ENCODE data around the gene CSK.
A peak's percentile ranks its signal among the peaks of the same experiment; 100 is the strongest.

CSK gene

DNA sequence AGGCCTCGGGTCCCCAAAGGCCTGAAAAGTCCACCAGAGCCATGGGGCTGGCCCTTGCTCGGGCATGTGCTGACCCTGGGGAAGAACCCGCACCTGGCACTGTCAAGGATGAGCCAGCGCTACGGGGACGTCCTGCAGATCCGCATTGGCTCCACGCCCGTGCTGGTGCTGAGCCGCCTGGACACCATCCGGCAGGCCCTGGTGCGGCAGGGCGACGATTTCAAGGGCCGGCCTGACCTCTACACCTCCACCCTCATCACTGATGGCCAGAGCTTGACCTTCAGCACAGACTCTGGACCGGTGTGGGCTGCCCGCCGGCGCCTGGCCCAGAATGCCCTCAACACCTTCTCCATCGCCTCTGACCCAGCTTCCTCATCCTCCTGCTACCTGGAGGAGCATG, 32.0 kb upstream of the CSK start:
- TF ChIP-seq TCF12 (IDR thresholded peaks at IDR 0.05; ENCODE audit: low read depth) (no peak), CREB1 (IDR thresholded peaks at IDR 0.05; ENCODE audit: low read depth) (no peak), EGR1 (IDR thresholded peaks at IDR 0.05) (no peak), EP300 (IDR thresholded peaks at IDR 0.05; ENCODE audit: borderline replicate concordance) (no peak), REST (IDR thresholded peaks at IDR 0.05; ENCODE audit: low read depth) (no peak), ZBTB7A (IDR thresholded peaks at IDR 0.05; ENCODE audit: low read depth) (no peak), TEAD4 (IDR thresholded peaks at IDR 0.05) (no peak), USF1 (IDR thresholded peaks at IDR 0.05) (no peak), NFIC (IDR thresholded peaks at IDR 0.05) (no peak), RAD21 (IDR thresholded peaks at IDR 0.05; ENCODE audit: low read depth) (no peak)

DNA sequence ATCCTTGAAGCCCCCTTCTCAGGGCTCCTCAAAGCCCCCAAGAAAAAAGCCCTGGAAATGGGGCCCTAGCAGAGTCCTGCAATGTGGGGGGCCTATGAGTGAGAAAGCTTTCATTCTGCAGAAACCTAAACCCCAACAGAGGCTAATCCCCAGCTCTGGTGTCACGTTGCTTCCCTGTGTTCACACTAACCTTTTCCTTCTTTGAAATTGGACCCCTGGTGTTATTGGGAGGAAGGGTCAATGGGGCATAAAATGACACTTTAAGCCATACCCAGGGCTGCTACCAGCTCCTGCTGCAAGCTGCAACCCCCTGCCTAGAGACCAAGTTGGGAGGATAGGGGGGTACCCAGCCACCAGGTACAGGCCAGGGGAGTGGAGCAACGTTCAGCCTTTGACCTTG, 31.1 kb upstream of the CSK start:
- TF ChIP-seq FOXM1 (IDR thresholded peaks at IDR 0.05; ENCODE audit: borderline replicate concordance, low read depth) = no peak
- 0 out of 2 replicates have a peak, but pooled peaks have one; percentile 26 for TF ChIP-seq EP300 (IDR thresholded peaks at IDR 0.05; ENCODE audit: borderline replicate concordance)

DNA sequence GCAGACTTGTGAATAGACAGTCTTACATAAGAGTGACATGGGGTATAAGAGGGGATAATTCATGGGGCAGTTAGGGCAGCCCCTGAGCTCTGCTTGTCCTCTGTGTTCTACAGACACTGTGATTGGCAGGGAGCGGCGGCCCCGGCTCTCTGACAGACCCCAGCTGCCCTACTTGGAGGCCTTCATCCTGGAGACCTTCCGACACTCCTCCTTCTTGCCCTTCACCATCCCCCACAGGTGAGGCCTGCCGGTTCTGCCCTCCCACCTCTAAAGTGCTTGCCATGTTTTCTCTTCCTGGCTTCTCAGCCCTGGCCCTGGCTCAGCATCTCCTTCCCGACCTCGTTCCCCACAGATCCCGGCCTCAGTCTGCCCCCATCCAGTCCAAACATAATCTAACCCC, 29.9 kb upstream of the CSK start:
- TF ChIP-seq TEAD4 (IDR thresholded peaks at IDR 0.05) (no peak), CEBPB (IDR thresholded peaks at IDR 0.05) (no peak), CREB1 (IDR thresholded peaks at IDR 0.05; ENCODE audit: low read depth) (no peak), USF1 (IDR thresholded peaks at IDR 0.05) (no peak)

DNA sequence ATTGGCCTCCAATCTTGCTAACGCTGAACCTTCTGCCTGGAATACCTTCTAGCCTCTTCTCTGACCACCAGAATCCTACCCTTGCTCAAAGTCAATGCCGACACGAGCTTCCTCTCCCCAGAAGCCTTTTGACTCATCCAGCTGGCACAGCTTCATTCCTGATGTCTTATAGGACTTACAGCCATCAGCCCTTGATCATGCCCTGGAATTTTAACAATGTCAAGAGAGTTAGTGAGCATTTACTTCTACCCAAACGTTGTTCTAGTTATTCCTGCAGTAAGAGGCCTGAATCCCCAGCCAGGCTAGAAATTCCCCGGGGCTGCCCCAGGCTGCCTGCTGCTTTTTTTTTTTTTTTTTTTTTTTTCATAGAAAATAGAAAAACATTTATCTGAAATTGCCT, 29.3 kb upstream of the CSK start:
- TF ChIP-seq YY1 (IDR thresholded peaks at IDR 0.05; ENCODE audit: low read depth) (no peak), TEAD4 (IDR thresholded peaks at IDR 0.05) (peak; percentile 54)

- TF ChIP-seq TCF12 (IDR thresholded peaks at IDR 0.05; ENCODE audit: low read depth) = no peak
- TF ChIP-seq EGR1 (IDR thresholded peaks at IDR 0.05) = no peak
- no peak for TF ChIP-seq TAF1 (IDR thresholded peaks at IDR 0.05; ENCODE audit: low read depth)
- no peak for TF ChIP-seq REST (IDR thresholded peaks at IDR 0.05; ENCODE audit: low read depth)
- no peak for TF ChIP-seq TEAD4 (IDR thresholded peaks at IDR 0.05)
- no peak for TF ChIP-seq MAX (IDR thresholded peaks at IDR 0.05)
- no peak for TF ChIP-seq CREB1 (IDR thresholded peaks at IDR 0.05; ENCODE audit: low read depth)
- TF ChIP-seq ZBTB7A (IDR thresholded peaks at IDR 0.05; ENCODE audit: low read depth) = no peak
- TF ChIP-seq USF1 (IDR thresholded peaks at IDR 0.05) = no peak
- TF ChIP-seq CEBPB (IDR thresholded peaks at IDR 0.05) = no peak
- TF ChIP-seq EP300 (IDR thresholded peaks at IDR 0.05; ENCODE audit: borderline replicate concordance) = no peak
These were observed 27.2 kb upstream of the CSK start for GRCh38 chr15:74754593-74755215.

- no peak for TF ChIP-seq TAF1 (IDR thresholded peaks at IDR 0.05; ENCODE audit: low read depth)
- no peak for TF ChIP-seq CREB1 (IDR thresholded peaks at IDR 0.05; ENCODE audit: low read depth)
- TF ChIP-seq EGR1 (IDR thresholded peaks at IDR 0.05) = no peak
- no peak for TF ChIP-seq NFIC (IDR thresholded peaks at IDR 0.05)
- TF ChIP-seq MAX (IDR thresholded peaks at IDR 0.05) = no peak
- no peak for TF ChIP-seq TCF12 (IDR thresholded peaks at IDR 0.05; ENCODE audit: low read depth)
- no peak for TF ChIP-seq USF1 (IDR thresholded peaks at IDR 0.05)
- no peak for TF ChIP-seq CEBPB (IDR thresholded peaks at IDR 0.05)
- no peak for TF ChIP-seq EP300 (IDR thresholded peaks at IDR 0.05; ENCODE audit: borderline replicate concordance)
- TF ChIP-seq FOXM1 (IDR thresholded peaks at IDR 0.05; ENCODE audit: borderline replicate concordance, low read depth) = no peak
- TF ChIP-seq ZBTB7A (IDR thresholded peaks at IDR 0.05; ENCODE audit: low read depth) = no peak
- no peak for TF ChIP-seq TEAD4 (IDR thresholded peaks at IDR 0.05)
- no peak for TF ChIP-seq RAD21 (IDR thresholded peaks at IDR 0.05; ENCODE audit: low read depth)
These were observed 23.1 kb upstream of the CSK start for GRCh38 chr15:74758736-74759135.
